Erythroblast (primary cell): ENCODE results near the gene IGFBP4.

Experiments
- DNase-seq, 2 experiments: peaks; one replicate each; lab custom pipeline; 2025; lab: John Stamatoyannopoulos, UW
- GATA1 ChIP-seq: IDR thresholded peaks from 2 replicates; pipeline ENCODE4 v1.6.1; 2011; ENCODE audit warnings: low read depth, mild to moderate bottlenecking, control low read depth, low read length, moderate library complexity
- POLR2A ChIP-seq: IDR thresholded peaks from 2 replicates; pipeline ENCODE4 v1.6.1; 2011; ENCODE audit warnings: mild to moderate bottlenecking, low read length

The IGFBP4 gene

GRCh38 chr17:40443988-40444899, 994 bp downstream of the IGFBP4 start:
- DNase-seq: peak in 1 of 2 experiments; percentile 35
- TF ChIP-seq GATA1 (no peak), POLR2A (no peak)

GRCh38 chr17:40445751-40446468, 2.7 kb downstream of the IGFBP4 start:
- peak in 1 of 2 experiments; percentile 30 for DNase-seq

GRCh38 chr17:40447148-40447644, 3.9 kb downstream of the IGFBP4 start:
- TF ChIP-seq POLR2A: no peak
- no peak for TF ChIP-seq GATA1
- DNase-seq: no peak

More at GRCh38 chr17:40445751-40446468, 2.7 kb downstream of the IGFBP4 start:
- no peak for TF ChIP-seq GATA1
- TF ChIP-seq POLR2A: no peak

- TF ChIP-seq POLR2A: no peak
- no peak for TF ChIP-seq GATA1
Observed at GRCh38 chr17:40447806-40448205, 4.6 kb downstream of the IGFBP4 start.

GRCh38 chr17:40448213-40448638, 5.0 kb downstream of the IGFBP4 start:
- TF ChIP-seq GATA1: no peak
- TF ChIP-seq POLR2A: no peak
- DNase-seq: no peak

More at GRCh38 chr17:40447806-40448205, 4.6 kb downstream of the IGFBP4 start:
- DNase-seq: peak; percentile 39 to 63

GRCh38 chr17:40448639-40449261, 5.5 kb downstream of the IGFBP4 start:
- DNase-seq: no peak
- no peak for TF ChIP-seq POLR2A
- no peak for TF ChIP-seq GATA1

- DNase-seq: peak; percentile 43 to 50
- TF ChIP-seq GATA1 (no peak), POLR2A (no peak)
Observed at GRCh38 chr17:40450175-40450574, 6.9 kb downstream of the IGFBP4 start.

GRCh38 chr17:40451420-40451819, 8.2 kb downstream of the IGFBP4 start:
- DNase-seq: no peak
- no peak for TF ChIP-seq GATA1

- DNase-seq: no peak
- TF ChIP-seq GATA1 (no peak), POLR2A (no peak)
Observed at GRCh38 chr17:40452216-40452787, 9.1 kb downstream of the IGFBP4 start.

- TF ChIP-seq GATA1: no peak
- TF ChIP-seq POLR2A: no peak
- no peak for DNase-seq
Observed at GRCh38 chr17:40452921-40453378, 9.7 kb downstream of the IGFBP4 start.

- DNase-seq: no peak
- TF ChIP-seq POLR2A (no peak), GATA1 (no peak)
Observed at GRCh38 chr17:40453881-40454612, 10.8 kb downstream of the IGFBP4 start.

- no peak for DNase-seq
- TF ChIP-seq GATA1 (no peak), POLR2A (no peak)
Observed at GRCh38 chr17:40454613-40454995, 11.4 kb downstream of the IGFBP4 start.

- DNase-seq: no peak
- TF ChIP-seq POLR2A (no peak), GATA1 (no peak)
Observed at GRCh38 chr17:40456396-40456951, 13.2 kb downstream of the IGFBP4 start.
